ENCODE data around the gene IKZF5. TPM values are rescaled to one million over a fixed set of nuclear protein-coding genes. Genes with fewer than 3 reads are reported as not detected.

The IKZF5 gene
- total and polyA plus RNA-seq, 2 donors (not counting 1 experiment from before 2014, with no cell fraction given) = 15.8 to 24.6 TPM

- no peaks in the 10 kb centered on the region for H3K27me3 Mint-ChIP-seq
These were observed 23.9 kb downstream of the IKZF5 start for GRCh38 chr10:122984708-122985107.

GRCh38 chr10:122983898-122984297 lies 24.7 kb downstream of the IKZF5 start:
- intact Hi-C loops (cut with micrococcal nuclease) = no loop called here
- no peaks in the 10 kb centered on the region for H4K20me1 ChIP-seq (ENCODE audit: control insufficient read depth, insufficient read depth, low read length, poor library complexity, severe bottlenecking)
- no peaks in the 10 kb centered on the region for H3K79me2 ChIP-seq (ENCODE audit: control insufficient read depth, insufficient read depth, low read length)
- H3K27me3 Mint-ChIP-seq = no peaks in the 10 kb centered on the region
- DNase-seq (no peak), ATAC-seq (ENCODE audit: low read depth) (no peak)
- H3K27me3 ChIP-seq (replicated peaks in 1 of 4; ENCODE audit: control extremely low read depth in 1 of 4, control insufficient read depth in 3 of 4, insufficient read depth in 4 of 4, low read length in 3 of 4) = no peaks in the 10 kb centered on the region
- no peak overlapping the region for H3K4me2 ChIP-seq (replicated peaks; ENCODE audit: low read depth, low read length, poor library complexity, severe bottlenecking)
- H3K9me3 Mint-ChIP-seq (ENCODE audit: insufficient read depth) = no peaks in the 10 kb centered on the region
- H2AFZ ChIP-seq (ENCODE audit: insufficient read depth, low read depth, low read length, poor library complexity, severe bottlenecking) = no peak overlapping the region
- ChIA-PET POLR2A (no interaction called here), CTCF (interaction anchor here (1.1 to 1.3 kb wide), 2 partner anchors 15 to 21 kb away, joined by 3 to 4 read pairs; no protein-coding TSS in a partner anchor)
- H3K36me3 ChIP-seq (replicated peaks in 1 of 2; ENCODE audit: control extremely low read depth in 1 of 2, control insufficient read depth in 1 of 2, extremely low read depth in 1 of 2, insufficient read depth in 2 of 2, low read length in 1 of 2) = peaks cover 0 to 4% of the 10 kb centered on the region in 2 experiments
- no peak overlapping the region for H3K27ac ChIP-seq (ENCODE audit: low read length in 2 of 2)
- H3K4me1 Mint-ChIP-seq = peaks cover 14% of the 10 kb centered on the region
- 97% methylated on average over 6 of the region's 6 CpGs for WGBS (ENCODE audit: insufficient coverage)
- no peak overlapping the region for H3K4me3 ChIP-seq (ENCODE audit: control extremely low read depth in 1 of 5, extremely low read depth in 1 of 5, insufficient read depth in 1 of 5, low read depth in 2 of 5, low read length in 4 of 5)
- H3K9me3 ChIP-seq (ENCODE audit: control extremely low read depth in 1 of 3, control insufficient read depth in 2 of 3, insufficient read depth in 1 of 3, low read length in 2 of 3) = no peaks in the 10 kb centered on the region
- H3K4me1 ChIP-seq (ENCODE audit: control insufficient read depth in 2 of 2, insufficient read depth in 2 of 2, low read length in 2 of 2) = peaks cover 10 to 15% of the 10 kb centered on the region in 2 donors
- no peak overlapping the region for H3K9ac ChIP-seq (ENCODE audit: low read length)
- TF ChIP-seq CTCF (IDR thresholded peaks at IDR 0.05) (no peak), EZH2 (IDR thresholded peaks at IDR 0.05; ENCODE audit: borderline replicate concordance, insufficient read depth, low read depth, low read length, poor library complexity, severe bottlenecking) (no peak)
- H3K4me3 Mint-ChIP-seq = no peak overlapping the region
- no peak overlapping the region for H3K27ac Mint-ChIP-seq

More at GRCh38 chr10:122984708-122985107, 23.9 kb downstream of the IKZF5 start:
- Histone ChIP-seq H4K20me1 (ENCODE audit: control insufficient read depth, insufficient read depth, low read length, poor library complexity, severe bottlenecking) (no peaks in the 10 kb centered on the region), H3K4me1 (ENCODE audit: control insufficient read depth in 2 of 2, insufficient read depth in 2 of 2, low read length in 2 of 2) (peaks cover 9 to 12% of the 10 kb centered on the region in 2 donors), H3K27me3 (replicated peaks in 1 of 4; ENCODE audit: control extremely low read depth in 1 of 4, control insufficient read depth in 3 of 4, insufficient read depth in 4 of 4, low read length in 3 of 4) (no peaks in the 10 kb centered on the region), H3K79me2 (ENCODE audit: control insufficient read depth, insufficient read depth, low read length) (no peaks in the 10 kb centered on the region), H3K4me2 (replicated peaks; ENCODE audit: low read depth, low read length, poor library complexity, severe bottlenecking) (no peak overlapping the region), H3K27ac (ENCODE audit: low read length in 2 of 2) (no peak overlapping the region), H3K9ac (ENCODE audit: low read length) (no peak overlapping the region), H3K9me3 (ENCODE audit: control extremely low read depth in 1 of 3, control insufficient read depth in 2 of 3, insufficient read depth in 1 of 3, low read length in 2 of 3) (no peaks in the 10 kb centered on the region), H3K36me3 (replicated peaks in 1 of 2; ENCODE audit: control extremely low read depth in 1 of 2, control insufficient read depth in 1 of 2, extremely low read depth in 1 of 2, insufficient read depth in 2 of 2, low read length in 1 of 2) (peaks cover 0 to 4% of the 10 kb centered on the region in 2 experiments), H3K4me3 (ENCODE audit: control extremely low read depth in 1 of 5, extremely low read depth in 1 of 5, insufficient read depth in 1 of 5, low read depth in 2 of 5, low read length in 4 of 5) (no peak overlapping the region), H2AFZ (ENCODE audit: insufficient read depth, low read depth, low read length, poor library complexity, severe bottlenecking) (no peak overlapping the region)
- Mint-ChIP-seq H3K27ac (no peak overlapping the region), H3K4me1 (peaks cover 13% of the 10 kb centered on the region), H3K4me3 (no peak overlapping the region), H3K9me3 (ENCODE audit: insufficient read depth) (no peaks in the 10 kb centered on the region)
- ATAC-seq (ENCODE audit: low read depth) (no peak), DNase-seq (no peak)
- WGBS (ENCODE audit: insufficient coverage) = no CpG with 5 or more reads among the region's 2 CpGs
- ChIA-PET CTCF (interaction anchor here (1.3 kb wide), 1 partner anchor 20 kb away, joined by 3 read pairs; no protein-coding TSS in a partner anchor), POLR2A (no interaction called here)
- TF ChIP-seq CTCF (IDR thresholded peaks at IDR 0.05) (no peak), EZH2 (IDR thresholded peaks at IDR 0.05; ENCODE audit: borderline replicate concordance, insufficient read depth, low read depth, low read length, poor library complexity, severe bottlenecking) (no peak)
- intact Hi-C loops (cut with micrococcal nuclease) = no loop called here

All from B cell (primary cell).